ENCODE measurements around the gene GRM4. TPM values are rescaled to one million over a fixed set of nuclear protein-coding genes. Genes with fewer than 3 reads are reported as not detected.

Gene GRM4
- not detected for total RNA-seq

DNA sequence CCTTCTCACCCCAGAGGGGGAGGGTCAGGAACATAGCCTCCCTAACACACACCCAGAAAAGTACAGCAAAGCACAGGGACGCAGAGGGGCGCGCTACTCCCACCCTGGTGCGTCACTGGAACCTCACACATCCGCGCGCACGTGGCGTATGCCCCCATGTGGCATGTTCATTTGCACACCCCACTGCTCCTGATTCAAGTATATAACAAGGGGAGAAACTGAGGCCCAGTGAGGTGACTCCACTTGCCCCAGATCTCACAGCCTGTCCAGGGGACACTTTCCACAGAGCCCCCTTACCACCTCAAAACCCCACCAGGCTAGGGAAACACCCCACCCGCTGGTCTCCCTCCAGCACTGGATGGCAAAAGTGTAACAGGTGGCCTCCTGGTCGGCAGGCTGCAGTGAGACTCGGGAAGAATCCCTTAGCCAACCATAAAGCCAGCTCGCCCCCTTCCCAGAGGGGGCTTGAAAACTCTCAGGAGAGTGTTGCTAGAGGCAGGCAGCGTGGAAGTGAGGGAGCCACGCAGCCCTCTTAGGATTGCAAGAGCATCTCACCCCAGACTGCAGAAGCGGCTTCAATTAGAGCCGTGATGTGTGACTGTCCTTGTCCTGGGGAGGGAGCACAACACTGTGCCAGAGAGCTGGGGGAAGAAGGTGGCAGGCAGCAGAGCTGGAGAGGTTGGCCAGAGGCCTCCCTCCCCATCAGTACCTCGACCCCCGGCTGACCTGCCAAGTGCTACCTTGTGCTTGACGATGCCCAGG, at the start of gene GRM4:
Gene GRM4 (minus strand): TSS at position 67 of the 762 bp plus-strand sequence. CDS start 12,591 bp downstream, outside the sequence.
- no peak for TF ChIP-seq CTCF (IDR thresholded peaks at IDR 0.05; ENCODE audit: low read depth)

- TF ChIP-seq CTCF (IDR thresholded peaks at IDR 0.05; ENCODE audit: low read depth): no peak
Observed at GRCh38 chr6:34194772-34195171, 48.9 kb upstream of the GRM4 start.

GRCh38 chr6:34190504-34191122, 44.7 kb upstream of the GRM4 start:
- TF ChIP-seq CTCF (IDR thresholded peaks at IDR 0.05; ENCODE audit: low read depth): no peak

- no peak for TF ChIP-seq CTCF (IDR thresholded peaks at IDR 0.05; ENCODE audit: low read depth)
Observed at GRCh38 chr6:34189806-34190503, 44.1 kb upstream of the GRM4 start.

- TF ChIP-seq CTCF (IDR thresholded peaks at IDR 0.05; ENCODE audit: low read depth): no peak
Observed at GRCh38 chr6:34182751-34183531, 37.1 kb upstream of the GRM4 start.

- TF ChIP-seq CTCF (IDR thresholded peaks at IDR 0.05; ENCODE audit: low read depth): no peak
Observed at GRCh38 chr6:34181908-34182307, 36.0 kb upstream of the GRM4 start.
